Common myeloid progenitor, CD34-positive (primary cell): Measurements from ENCODE around the gene EEFSEC.

Source experiments
- CTCF ChIA-PET: fragments of 350-600 bp; sonication (Branson Sonifier 250); formaldehyde crosslinking; loops from one replicate; lab custom pipeline; 2021; ENCODE audit warnings: antibody characterized with exemption; lab: Charles Lee
- POLR2A ChIA-PET: fragments of 350-600 bp; sonication (Branson Sonifier 250); formaldehyde crosslinking; loops from one replicate; lab custom pipeline; 2021; ENCODE audit warnings: antibody characterized with exemption; lab: Charles Lee
- DNase-seq, 3 donors: peaks; one replicate each; pipeline versions ENCODE4 v3.0.0 to v3.0.0-alpha.2; 2013
- H3K27ac ChIP-seq, 2 experiments: 1 replicate in 1 of 2; 2 replicates in 1 of 2; pipeline ENCODE4 v1.7.0; 2013; ENCODE audit warnings: inconsistent platforms in 2 of 2, low read length in 2 of 2, mild to moderate bottlenecking in 2 of 2, low read depth in 1 of 2, moderate library complexity in 1 of 2; ENCODE audit not compliant: severe bottlenecking in 2 of 2, insufficient read depth in 1 of 2, poor library complexity in 1 of 2
- H3K27me3 ChIP-seq, 5 experiments: replicated peaks in 2 of 5; 1 replicate in 3 of 5; 2 replicates in 2 of 5; pipeline versions ENCODE4 v1.6.1 to v1.7.0; 2013; ENCODE audit warnings: low read length in 4 of 5, mild to moderate bottlenecking in 2 of 5, moderate library complexity in 2 of 5, inconsistent platforms in 1 of 5; ENCODE audit not compliant: insufficient read depth in 5 of 5, control insufficient read depth in 4 of 5
- H3K36me3 ChIP-seq, 4 experiments: 1 replicate in 2 of 4; 2 replicates in 2 of 4; pipeline versions ENCODE4 v1.6.1 to v1.7.0; 2013; ENCODE audit warnings: low read length in 3 of 4, control low read depth in 1 of 4, mild to moderate bottlenecking in 1 of 4; ENCODE audit not compliant: control insufficient read depth in 4 of 4, insufficient read depth in 4 of 4
- H3K4me1 ChIP-seq, 4 experiments: 1 replicate in 3 of 4; 2 replicates in 1 of 4; pipeline versions ENCODE4 v1.6.1 to v1.7.1; 2013; ENCODE audit warnings: low read length in 3 of 4, mild to moderate bottlenecking in 3 of 4, control low read depth in 1 of 4, inconsistent platforms in 1 of 4, moderate library complexity in 1 of 4; ENCODE audit not compliant: control insufficient read depth in 4 of 4, insufficient read depth in 4 of 4; ENCODE audit errors: control extremely low read depth in 1 of 4
- H3K4me3 ChIP-seq, 7 experiments: 1 replicate in 4 of 7; 2 replicates in 3 of 7; pipeline versions ENCODE4 v1.5.1 to v1.7.0; 2013; ENCODE audit warnings: mild to moderate bottlenecking in 7 of 7, low read length in 6 of 7, moderate library complexity in 6 of 7, inconsistent platforms in 2 of 7, low read depth in 2 of 7, control low read depth in 1 of 7; ENCODE audit not compliant: insufficient read depth in 4 of 7, control insufficient read depth in 1 of 7; ENCODE audit errors: extremely low read depth in 1 of 7
- H3K9me3 ChIP-seq, 5 experiments: 1 replicate in 4 of 5; 2 replicates in 1 of 5; pipeline versions ENCODE4 v1.6.1 to v1.7.1; 2013; ENCODE audit warnings: low read length in 4 of 5, mild to moderate bottlenecking in 2 of 5, inconsistent platforms in 1 of 5, low read depth in 1 of 5, moderate library complexity in 1 of 5; ENCODE audit not compliant: control insufficient read depth in 4 of 5, insufficient read depth in 2 of 5; ENCODE audit errors: control extremely low read depth in 1 of 5
- WGBS: methylation state at CpG from one replicate; pipeline ENCODE4 v1.1.5; 2013; ENCODE audit not compliant: insufficient coverage; 5-methylcytosine and 5-hydroxymethylcytosine counted together

The EEFSEC gene

DNA sequence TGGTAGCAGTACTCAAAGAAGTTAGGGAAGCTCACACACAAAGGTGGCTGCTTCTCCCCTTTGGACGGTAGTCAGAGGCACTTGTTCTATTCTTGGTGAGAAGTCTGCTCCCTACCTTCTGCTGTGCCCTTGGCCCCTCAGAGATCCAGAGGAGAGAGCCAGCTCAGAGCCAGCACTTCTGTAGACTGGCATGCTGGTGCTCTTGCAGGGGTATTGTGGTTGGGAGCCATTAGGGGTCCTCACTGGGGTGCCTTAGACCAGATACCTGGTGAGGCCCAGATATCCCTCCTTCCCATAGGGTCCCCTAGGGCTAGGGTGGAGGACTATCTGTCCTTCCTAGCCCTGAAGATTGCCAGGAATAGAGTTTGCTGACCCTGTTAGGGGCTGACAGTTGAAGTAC, 140.6 kb downstream of the EEFSEC start:
- Histone ChIP-seq H3K4me3 (no peak overlapping the region), H3K4me1 (peaks cover 0 to 7% (median 0%) of the 10 kb centered on the region in 4 experiments), H3K36me3 (peaks cover 4 to 12% (median 7%) of the 10 kb centered on the region in 4 experiments), H3K27me3 (no peaks in the 10 kb centered on the region), H3K9me3 (peaks cover 0 to 7% (median 2%) of the 10 kb centered on the region in 5 experiments), H3K27ac (no peak overlapping the region)
- CTCF ChIA-PET = interaction anchor here (1.1 kb wide), 1 partner anchor 74 kb away, joined by 3 read pairs; no protein-coding TSS in a partner anchor
- WGBS = no CpG with 5 or more reads among the region's 1 CpG
- no peak for DNase-seq
- POLR2A ChIA-PET = no interaction called here

GRCh38 chr3:128294999-128295468, 141.8 kb downstream of the EEFSEC start:
- H3K27me3 ChIP-seq = no peaks in the 10 kb centered on the region
- ChIA-PET CTCF (no interaction called here), POLR2A (no interaction called here)
- H3K27ac ChIP-seq = no peak overlapping the region
- peaks cover 0 to 7% (median 2%) of the 10 kb centered on the region in 5 experiments for H3K9me3 ChIP-seq
- H3K4me1 ChIP-seq = peaks cover 0 to 7% (median 0%) of the 10 kb centered on the region in 4 experiments
- no peak overlapping the region for H3K4me3 ChIP-seq
- DNase-seq = peak in 2 of 3 donors; percentile 9 to 15
- 97% methylated on average over 3 of the region's 4 CpGs for WGBS
- H3K36me3 ChIP-seq = peaks cover 0 to 4% (median 2%) of the 10 kb centered on the region in 4 experiments

GRCh38 chr3:128296469-128297251, 143.4 kb downstream of the EEFSEC start:
- no peak overlapping the region for H3K4me3 ChIP-seq
- ChIA-PET CTCF (interaction anchor here (1.0 to 2.3 kb wide), 3 partner anchors 11 to 24 kb away, joined by 3 to 12 read pairs (median 3); no protein-coding TSS in a partner anchor), POLR2A (no interaction called here)
- H3K4me1 ChIP-seq = peaks cover 0 to 7% (median 0%) of the 10 kb centered on the region in 4 experiments
- no peak for DNase-seq
- peaks cover 0 to 2% (median under 1%) of the 10 kb centered on the region in 4 experiments for H3K36me3 ChIP-seq
- 100% methylated on average over 10 of the region's 10 CpGs for WGBS
- no peaks in the 10 kb centered on the region for H3K27me3 ChIP-seq
- H3K27ac ChIP-seq = no peak overlapping the region
- H3K9me3 ChIP-seq = no peaks in the 10 kb centered on the region

DNA sequence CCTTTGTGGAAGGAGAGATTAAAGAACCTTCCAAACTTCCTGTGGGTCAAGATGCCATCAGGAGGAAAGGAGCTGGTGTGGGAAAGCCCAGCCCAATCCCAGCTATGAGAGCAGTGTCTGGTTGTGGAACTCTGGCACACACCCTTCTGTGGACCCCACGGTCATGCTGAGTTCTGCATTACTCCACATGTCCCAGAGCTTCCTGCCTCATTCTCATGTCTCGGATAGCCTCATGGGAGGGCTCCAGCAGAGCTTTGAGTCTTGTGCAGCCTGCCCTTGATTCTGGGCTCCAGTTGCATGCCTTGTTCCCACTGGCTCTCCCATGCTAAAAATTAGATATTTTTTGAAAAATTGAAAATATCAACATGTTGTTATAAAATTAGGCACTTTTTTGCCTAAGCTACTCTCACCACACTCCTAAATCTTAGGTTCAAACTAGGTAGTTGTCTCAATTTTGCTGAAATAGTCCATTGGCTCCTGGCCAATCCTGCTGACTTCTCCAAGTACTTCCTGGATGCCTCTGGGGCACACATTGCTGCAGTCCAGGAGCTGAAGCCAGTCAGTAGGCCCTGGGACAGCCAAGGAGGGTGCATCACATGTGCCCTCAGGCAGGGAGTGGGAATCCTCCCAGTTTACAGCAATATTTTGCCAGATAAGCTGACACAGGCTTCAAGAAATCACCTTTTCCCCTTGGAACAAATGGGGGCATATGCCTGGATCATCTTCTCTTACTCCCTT, 144.3 kb downstream of the EEFSEC start:
- POLR2A ChIA-PET = no interaction called here
- no peak overlapping the region for H3K27ac ChIP-seq
- no peak overlapping the region for H3K4me3 ChIP-seq
- peak in 2 of 3 donors; percentile 13 to 16 for DNase-seq
- no peaks in the 10 kb centered on the region for H3K9me3 ChIP-seq
- 55% methylated on average over 2 of the region's 2 CpGs for WGBS
- no peaks in the 10 kb centered on the region for H3K27me3 ChIP-seq
- H3K36me3 ChIP-seq = peaks cover 0 to 2% (median 1%) of the 10 kb centered on the region in 4 experiments
- peaks cover 0 to 7% (median 0%) of the 10 kb centered on the region in 4 experiments for H3K4me1 ChIP-seq
- CTCF ChIA-PET = interaction anchor here (1.0 to 2.3 kb wide), 3 partner anchors 10 to 23 kb away, joined by 3 to 12 read pairs (median 4); no protein-coding TSS in a partner anchor

DNA sequence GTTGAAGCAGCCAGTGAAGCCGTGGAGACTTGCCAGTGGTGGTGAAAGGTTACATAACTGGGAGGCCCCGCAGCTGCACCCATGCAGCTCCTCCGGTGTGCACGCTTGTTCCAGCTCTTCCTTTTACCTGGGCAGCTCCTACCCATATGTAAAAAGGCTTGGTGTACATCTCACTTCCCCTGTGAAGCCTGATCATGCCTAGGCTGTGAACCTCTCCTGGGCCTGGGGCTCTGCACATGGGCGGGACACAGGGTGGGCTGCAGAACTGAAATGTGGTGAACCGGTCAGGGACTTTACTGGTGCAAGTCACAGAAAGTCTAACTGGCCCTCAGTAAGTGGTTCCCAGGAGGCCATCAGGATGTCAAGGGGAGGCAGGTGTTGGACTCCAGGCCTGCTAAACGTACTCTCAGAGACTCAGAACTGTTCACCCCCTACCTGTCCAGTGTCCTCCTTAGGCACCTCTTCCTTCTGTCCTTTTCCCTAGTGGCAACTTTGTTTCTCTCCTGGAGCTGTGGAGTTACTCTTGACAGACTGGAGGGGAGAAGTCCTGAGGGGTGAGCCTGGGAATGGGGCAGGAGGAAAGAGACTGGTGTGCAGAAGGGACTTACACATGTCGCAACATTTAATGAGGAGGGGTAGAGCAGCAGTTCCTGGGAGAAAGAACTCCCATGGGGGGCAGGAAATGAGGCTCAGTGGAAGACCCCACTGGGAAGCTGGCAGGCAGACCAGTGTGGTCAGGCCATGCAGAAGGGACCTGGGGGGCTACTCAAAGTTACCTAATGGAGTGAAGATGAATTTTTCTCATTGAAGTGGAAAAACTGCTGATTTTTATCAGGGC, 148.1 kb downstream of the EEFSEC start:
- ChIA-PET POLR2A (interaction anchor here (0.6 kb wide), 1 partner anchor 13 kb away, joined by 3 read pairs; no protein-coding TSS in a partner anchor), CTCF (interaction anchor here (0.9 to 1.5 kb wide), 2 partner anchors 8 to 17 kb away, joined by 3 to 4 read pairs; no protein-coding TSS in a partner anchor)
- no peak overlapping the region for H3K27ac ChIP-seq
- no peak overlapping the region for H3K4me3 ChIP-seq
- peaks cover 0 to 6% (median 3%) of the 10 kb centered on the region in 4 experiments for H3K36me3 ChIP-seq
- H3K9me3 ChIP-seq = no peaks in the 10 kb centered on the region
- no peak for DNase-seq
- H3K27me3 ChIP-seq = no peaks in the 10 kb centered on the region
- H3K4me1 ChIP-seq = no peaks in the 10 kb centered on the region
- WGBS = 100% methylated on average over 8 of the region's 8 CpGs

GRCh38 chr3:128306481-128306880, 153.2 kb downstream of the EEFSEC start:
- POLR2A ChIA-PET = no interaction called here
- Histone ChIP-seq H3K36me3 (peaks cover 2 to 12% (median 4%) of the 10 kb centered on the region in 4 experiments), H3K9me3 (no peaks in the 10 kb centered on the region), H3K27me3 (no peaks in the 10 kb centered on the region), H3K27ac (no peak overlapping the region), H3K4me3 (no peak overlapping the region), H3K4me1 (no peaks in the 10 kb centered on the region)
- no peak for DNase-seq
- no CpG with 5 or more reads among the region's 2 CpGs for WGBS
- CTCF ChIA-PET = interaction anchor here (2.9 kb wide), 1 partner anchor 10 kb away, joined by 12 read pairs; no protein-coding TSS in a partner anchor
